HG03439 (cell line): ENCODE results near the gene TOMM20.

ENCODE experiments used
- ATAC-seq: cut with Tn5 transposase; IDR thresholded peaks from one replicate; pipeline ENCODE4 v1.9.1; 2021; ENCODE audit warnings: mild to moderate bottlenecking, moderate library complexity; ENCODE audit not compliant: unreplicated experiment

TOMM20 gene

DNA sequence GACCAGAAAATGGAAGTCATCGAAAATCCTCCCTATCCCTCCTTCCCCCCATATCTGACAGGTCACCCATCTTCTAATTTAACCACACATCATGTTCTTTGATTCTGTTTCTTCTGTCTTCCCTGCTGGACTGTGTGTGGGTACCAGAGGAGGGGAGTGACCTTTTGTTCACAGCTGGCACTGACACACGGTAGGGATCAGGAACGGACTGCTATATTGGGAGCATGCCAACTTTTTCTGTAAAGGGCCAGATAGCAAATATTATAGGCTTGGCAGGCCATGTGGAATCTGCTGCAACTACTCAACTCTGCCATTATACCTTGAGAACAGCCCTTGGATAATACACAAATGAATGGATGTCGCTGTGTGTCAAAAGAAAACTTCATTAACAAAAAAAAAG is 7.5 kb upstream of the TOMM20 start:
- no peak for ATAC-seq

DNA sequence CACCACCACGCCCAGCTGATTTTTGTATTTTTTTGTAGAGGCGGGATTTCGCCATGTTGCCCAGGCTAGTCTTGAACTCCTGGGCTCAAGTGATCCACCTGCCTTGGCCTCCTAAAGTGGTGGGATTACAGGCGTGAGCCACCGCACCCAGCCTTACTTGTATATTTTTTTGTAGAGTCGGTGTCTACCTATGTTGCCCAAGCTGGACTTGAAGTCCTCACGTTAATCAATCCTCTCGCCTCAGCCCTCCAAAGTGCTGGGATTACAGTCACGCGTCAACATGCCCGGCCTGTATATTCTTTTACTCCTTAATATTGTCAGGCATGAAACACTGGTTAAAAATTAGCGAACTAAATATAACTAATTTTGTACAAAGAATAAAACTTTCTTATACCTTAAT is 5.5 kb upstream of the TOMM20 start:
- ATAC-seq, result no peak

DNA sequence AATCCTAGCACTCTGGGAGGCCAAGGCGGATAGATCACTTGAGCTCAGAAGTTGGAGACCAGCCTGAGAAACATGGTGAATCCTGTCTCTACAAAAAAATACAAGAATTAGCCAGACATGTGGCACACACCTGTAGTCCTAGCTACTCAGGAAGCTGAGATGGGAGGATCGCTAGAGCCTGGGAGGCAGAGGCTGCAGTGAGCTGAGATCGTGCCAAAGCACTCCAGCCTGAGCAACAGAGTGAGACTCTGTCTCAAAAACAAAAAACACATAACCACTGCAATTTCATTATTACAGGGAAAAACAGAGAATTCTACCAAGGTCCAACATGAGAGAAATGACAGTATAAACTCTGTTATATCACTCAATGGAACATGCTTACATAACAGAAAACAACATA is 4.4 kb upstream of the TOMM20 start:
- no peak for ATAC-seq

DNA sequence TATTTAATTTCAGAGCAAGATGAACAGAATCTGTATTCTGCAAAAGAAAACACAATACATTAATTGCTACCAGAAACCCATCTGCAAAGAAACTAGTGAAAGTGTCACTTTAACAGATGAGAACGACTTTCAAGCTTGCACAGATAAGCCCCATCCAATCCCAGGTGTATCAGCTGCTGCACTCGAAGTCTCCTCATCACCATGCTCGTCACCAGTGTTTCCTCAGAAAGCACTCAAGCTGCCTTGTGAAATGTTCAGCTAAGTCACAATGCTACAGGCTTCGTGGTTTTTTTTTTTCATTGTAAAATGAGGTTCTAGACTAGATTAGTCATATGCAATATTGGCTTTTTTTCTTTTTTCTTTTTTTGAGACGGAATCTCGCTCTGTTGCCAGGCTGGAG is 3.3 kb upstream of the TOMM20 start:
- no peak for ATAC-seq

DNA sequence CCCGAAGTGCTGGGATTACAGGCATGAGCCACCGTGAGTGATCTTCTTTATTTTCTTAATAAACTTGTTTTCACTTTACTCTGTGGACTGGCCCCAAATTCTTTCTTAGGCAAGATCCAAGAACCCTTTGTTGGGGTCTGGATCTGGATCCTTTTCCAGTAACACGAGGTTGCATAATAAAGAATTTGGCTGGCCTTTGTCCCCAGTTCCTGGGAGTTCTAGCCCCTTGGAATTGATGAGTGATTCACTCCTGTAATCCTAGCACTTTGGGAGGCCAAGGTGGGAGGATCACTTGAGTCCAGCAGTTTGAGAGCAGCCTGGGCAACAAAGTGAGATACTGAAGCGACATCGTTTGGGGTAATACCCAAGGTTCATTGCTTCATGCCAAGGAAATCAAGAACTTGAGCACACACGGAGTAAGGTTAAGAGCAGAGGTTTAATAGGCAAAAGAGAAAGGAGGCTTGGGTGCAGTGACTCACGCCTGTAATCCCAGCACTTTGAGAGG is 2.2 kb upstream of the TOMM20 start:
- ATAC-seq, result no peak

DNA sequence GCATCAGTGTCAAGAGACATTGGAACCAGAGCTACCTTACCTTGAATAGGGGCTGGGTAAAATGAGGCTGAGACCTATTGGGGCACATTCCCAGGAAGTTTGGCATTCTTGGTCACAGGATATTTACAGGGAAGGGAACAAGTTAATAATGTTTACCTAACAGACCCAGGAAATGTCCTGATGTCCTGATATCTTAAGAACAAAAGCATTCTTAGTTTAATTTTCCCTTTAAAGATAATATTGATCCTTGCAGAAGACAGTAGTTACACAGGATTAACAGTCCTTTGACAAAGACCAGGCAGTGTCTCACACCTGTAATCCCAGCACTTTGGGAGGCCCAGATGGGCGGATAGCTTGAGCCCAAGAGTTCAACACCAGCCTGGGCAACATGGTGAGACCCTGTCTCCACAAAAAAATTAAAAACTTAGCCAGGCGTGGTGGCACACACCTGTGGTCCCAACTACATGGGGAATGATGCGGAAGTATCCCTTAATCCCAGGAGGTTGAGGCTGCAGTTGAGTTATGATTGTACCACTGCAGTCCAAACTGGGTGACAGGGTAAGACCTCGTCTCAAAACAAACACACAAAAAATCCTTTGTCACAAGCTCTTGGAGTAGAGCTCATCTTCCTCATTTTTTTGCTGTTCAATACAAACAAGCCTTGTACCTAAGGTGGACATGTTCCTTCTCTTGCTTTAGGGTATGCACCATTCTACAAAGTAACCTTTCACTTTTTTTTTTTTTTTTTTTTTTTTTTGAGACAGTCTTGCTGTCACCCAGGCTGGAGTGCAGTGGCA is 1.3 kb upstream of the TOMM20 start:
- ATAC-seq, result no peak

DNA sequence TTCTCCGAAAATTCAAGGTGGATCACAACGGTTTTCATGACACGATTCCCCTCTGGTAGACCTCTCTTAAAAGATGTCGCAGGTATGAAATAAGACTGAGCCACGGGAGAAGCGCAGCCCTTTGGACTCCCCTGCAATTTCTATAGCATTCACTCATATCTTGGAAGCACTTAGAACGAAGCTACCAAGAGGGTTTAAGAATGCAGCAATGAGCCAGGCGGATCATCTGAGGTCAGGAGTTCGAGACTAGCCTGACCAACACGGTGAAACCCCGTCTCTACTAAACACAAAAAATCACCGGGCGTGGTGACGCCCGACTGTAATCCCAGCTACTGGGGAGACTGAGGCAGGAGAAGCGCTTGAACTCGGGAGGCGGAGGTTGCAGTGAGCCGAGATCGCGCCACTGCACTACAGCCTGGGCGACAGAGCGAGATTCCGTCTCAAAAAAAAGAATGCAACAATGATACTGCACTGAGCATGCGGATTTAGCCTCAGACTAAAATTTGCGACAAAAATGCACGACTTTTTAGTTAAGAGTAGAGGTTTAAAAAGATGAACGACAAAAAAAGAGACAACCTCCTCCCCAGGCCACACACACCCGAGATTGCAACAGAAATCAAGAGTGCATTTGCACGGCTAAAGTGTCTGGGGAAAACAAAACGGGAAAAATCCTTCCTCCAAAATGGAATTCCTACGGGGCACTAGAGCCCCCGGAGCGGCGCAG is 743 bp downstream of the TOMM20 start:
- ATAC-seq, result no peak

DNA sequence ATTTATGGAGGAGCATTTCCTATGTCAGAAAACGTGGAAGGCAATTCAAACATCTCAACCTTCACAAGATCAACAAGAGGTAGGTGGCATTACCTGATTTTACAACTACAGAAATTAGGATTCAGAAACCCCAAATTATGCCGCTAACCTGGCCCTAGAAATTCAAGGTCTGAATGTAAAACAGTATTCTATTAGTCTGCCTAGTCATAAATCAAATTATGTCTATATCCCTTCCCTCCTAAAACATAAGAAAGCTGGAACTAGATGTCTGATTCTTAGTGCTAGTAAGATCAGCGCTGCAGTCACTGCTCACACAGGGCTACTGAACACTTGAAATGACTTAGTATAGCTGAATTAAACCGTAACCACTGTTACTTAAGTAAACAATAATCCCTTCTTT is 1.4 kb downstream of the TOMM20 start:
- ATAC-seq, result no peak

DNA sequence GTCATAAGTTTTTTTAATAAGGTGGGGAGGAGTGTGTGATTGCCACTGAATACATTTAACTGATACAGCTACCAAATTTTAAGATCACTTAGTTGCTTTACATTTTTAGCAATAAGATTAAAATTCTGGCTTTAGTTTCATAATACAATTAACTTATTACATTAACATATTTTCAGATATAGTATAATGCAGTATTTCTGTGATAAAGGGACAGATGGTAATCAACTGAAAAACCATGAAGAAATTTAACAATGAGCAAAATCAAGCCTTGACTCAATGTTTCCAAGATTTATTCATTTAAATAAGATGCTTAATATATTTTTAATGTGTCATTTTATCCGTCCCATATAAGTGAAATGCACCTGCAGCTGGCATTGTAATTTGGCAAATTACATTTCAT is 4.0 kb downstream of the TOMM20 start:
- ATAC-seq, result no peak

DNA sequence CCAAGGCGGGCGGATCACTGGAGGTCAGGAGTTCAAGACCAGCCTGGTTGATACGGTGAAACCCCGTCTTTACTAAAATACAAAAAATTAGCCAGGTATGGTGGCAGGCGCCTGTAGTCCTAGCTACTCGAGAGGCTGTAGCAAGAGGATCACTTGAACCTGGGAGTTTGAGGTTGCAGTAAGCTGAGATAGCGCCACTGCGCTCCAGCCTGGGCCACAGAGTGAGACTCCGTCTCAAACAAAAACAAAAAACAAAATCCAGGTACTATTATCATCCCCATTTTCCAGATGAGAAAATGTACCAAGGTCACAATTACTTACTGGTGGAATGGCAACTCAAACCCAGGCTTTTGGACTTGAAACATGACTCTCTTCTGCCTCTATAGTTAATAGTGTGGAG is 4.5 kb downstream of the TOMM20 start:
- no peak for ATAC-seq

DNA sequence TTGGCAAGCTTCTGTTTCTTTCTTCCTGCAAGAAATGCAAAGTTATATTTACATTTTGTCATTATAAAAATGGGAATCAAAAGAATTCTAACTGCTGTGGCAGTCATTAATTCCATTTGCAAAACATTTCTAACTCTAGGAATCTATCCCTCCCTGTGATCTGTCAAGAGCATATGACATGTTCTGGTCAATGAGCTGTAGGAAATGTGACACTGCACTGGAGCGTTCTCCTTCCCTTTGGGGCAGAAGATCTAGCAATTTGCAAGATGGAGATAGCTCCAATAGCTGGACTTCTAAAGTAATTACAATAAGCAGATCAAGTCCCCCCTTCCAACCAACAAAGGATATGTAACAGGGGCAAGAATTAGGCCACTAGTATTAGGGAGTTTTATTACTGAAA is 6.3 kb downstream of the TOMM20 start:
- ATAC-seq, result no peak

DNA sequence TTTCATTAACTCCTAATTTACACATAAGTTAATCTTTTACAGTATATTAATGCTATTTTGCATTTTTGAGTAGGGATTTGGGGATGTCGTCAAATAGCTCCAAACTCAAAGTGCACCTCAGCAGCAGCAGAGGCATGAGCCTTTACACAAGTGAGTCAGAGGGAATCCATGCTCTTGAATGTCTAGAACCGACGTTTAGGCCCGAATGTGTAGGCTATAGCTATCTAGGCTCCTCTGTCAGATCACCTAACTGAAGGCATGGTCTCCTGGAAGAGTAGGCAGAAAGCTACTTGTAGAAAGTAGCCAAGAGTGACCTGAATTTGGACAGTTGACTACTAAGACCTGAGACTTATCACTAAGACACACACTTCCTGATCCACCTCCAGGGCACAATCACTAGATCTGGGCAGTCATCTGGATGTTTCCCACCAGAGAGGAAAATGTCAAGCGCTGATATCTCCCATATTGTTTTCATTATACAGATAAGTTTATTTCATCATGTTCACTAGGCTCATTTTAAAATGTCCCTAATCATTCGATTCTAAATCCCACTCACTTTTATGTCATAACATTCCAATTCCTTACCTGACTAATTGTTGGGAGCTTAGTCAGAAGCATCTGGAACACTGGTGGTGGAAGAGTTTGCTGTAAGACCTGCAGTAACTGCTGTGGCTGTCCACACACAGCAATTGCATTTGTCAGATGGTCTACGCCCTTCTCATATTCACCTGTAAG is 15.3 kb downstream of the TOMM20 start:
- no peak for ATAC-seq

DNA sequence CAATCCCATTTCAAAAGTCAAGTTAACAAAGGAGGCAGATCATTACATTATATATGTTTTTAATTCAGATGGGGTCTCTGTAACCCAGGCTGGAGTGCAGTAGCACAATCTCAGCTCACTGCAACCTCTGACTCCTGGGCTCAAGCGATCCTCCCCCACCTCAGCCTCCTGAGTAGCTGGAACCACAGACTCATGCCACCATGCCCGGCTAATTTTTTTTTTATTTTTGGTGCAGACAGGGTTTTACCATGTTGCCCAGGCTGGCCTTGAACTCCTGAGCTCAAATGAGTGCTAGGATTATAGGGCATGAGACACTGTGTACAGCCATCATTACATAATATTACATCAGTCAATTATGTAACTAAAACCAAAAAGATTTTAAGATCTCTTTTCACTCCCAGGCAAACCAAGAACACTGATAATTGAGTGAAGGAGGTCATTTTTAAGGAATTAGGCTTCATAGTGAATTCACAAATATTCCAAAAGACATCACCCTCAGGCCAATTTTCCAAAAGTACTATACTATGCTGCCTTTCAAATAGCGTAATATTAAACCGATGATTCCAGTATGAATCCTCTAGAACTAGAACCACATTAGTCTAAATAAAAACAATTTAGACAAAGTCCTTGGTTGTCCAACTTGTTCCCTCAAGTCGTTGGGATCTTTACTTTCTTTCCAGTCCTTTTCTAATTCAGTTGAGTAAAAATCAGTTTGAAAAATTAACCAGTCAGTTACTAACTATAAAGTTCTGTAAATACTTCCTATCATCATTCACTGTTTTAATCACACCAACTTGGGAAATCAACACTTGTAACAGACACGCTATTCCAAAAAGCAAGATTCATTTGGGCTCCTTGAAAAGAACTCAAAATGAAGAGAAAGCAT is 16.1 kb downstream of the TOMM20 start:
- no peak for ATAC-seq

DNA sequence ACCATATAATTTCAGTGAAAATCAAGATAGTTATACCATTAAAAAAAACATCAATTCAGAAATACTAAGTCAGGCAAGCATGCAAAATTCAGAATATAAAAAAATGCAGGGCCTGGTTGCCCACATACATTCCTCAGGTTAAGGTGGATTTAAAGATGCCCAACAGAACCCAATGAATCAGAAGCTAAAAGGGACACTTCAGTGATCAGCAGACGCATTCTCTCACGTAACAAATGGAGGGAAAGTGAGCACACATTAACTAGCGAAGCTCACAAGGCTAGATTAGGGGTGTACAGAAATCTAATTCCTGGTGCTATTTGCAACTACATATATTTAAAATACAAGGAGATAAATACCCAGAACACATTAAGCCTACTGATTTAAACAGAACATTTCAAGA is 17.5 kb downstream of the TOMM20 start:
- no peak for ATAC-seq

DNA sequence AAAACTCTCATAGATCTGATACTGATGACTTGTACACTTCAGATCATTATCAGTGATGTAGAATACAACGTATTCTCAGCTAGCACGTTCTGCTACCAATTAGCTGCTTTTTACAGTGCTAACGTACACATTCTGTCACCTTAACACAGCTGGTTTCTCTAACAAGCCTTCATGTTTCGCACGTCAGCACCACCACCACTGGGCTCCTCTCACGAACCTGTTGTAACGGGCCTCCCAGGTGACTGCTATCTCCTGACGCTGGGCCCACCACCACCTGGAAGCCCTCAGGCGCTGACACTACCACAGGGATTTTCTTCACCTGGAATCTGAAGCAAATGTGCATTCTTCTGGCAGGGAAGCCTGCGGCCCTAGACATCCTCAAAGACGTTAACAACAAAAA is 19.8 kb downstream of the TOMM20 start:
- ATAC-seq, result no peak

DNA sequence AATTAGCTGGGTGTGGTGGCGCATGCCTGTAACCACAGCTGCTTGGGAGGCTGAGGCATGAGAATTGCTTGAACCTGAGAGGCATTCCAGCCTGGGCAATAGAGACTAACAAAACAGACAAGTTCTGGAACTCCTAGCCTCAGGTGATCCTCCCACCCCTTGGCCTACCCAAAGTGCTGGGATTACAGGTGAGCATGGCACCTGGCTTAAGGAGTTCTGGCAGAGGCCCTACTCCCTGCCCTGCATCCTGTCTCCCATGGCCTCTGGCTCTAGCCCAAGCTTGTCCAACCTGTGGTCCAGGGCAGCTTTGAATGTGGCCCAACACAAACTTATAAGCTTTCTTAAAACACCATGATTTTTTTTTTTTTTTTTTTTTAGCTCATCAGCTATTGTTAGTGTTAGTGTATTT is 20.4 kb downstream of the TOMM20 start:
- ATAC-seq, result no peak

DNA sequence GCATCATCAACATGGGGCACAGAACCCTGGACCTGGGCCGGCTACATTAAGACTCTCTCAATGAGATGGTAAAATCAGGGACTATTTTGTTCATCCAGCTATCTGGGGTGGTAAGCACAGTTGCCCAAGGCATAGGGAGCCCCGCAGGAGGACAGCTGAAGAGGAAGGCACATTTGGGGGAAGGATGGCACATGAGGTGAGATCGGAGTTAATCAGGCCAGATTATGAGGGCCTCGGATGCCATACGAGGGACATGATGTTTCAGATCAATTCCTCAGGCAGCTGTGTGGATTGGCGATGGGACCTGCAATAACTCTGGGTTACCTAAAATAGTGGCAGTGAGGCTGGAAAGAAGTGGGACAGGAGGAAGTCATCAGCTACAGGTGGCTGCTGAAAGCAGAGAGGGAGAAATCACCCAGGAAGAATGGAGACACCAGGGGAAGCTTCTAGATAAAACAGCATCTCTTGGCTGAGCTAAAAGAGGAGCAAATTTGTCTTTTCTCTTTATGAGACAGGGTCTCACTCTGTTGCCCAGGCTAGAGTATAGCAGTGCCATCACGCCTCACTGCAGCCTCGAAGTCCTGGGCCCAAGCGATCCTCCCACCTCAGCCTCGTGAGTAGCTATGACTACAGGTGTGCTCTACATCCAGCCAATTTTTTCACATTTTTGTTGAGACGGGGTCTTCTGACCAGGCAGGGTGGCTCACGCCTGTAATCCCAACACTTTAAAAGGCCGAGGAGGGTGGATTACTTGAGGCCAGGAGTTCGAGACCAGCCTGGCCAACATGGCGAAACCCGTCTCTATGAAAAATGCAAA is 21.1 kb downstream of the TOMM20 start:
- ATAC-seq, result no peak

DNA sequence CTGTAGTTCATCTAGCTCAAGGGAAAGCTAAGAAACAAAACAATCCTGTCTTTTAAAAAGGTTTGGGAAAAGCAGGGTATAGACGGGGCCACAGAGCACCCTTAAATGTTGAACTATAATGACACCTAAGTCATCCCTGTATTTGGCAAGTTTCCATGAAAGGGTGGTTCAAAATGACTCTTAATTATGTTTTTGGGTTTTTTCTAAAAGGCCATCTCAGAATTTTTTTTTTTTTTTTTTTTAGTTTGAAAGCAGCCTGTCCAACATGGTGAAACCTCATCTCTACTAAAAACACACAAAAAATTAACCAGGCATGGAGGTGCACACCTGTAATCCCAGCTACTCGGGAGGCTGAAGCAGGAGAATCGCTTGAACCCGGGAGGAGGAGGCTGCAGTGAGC is 22.2 kb downstream of the TOMM20 start:
- ATAC-seq, result no peak

DNA sequence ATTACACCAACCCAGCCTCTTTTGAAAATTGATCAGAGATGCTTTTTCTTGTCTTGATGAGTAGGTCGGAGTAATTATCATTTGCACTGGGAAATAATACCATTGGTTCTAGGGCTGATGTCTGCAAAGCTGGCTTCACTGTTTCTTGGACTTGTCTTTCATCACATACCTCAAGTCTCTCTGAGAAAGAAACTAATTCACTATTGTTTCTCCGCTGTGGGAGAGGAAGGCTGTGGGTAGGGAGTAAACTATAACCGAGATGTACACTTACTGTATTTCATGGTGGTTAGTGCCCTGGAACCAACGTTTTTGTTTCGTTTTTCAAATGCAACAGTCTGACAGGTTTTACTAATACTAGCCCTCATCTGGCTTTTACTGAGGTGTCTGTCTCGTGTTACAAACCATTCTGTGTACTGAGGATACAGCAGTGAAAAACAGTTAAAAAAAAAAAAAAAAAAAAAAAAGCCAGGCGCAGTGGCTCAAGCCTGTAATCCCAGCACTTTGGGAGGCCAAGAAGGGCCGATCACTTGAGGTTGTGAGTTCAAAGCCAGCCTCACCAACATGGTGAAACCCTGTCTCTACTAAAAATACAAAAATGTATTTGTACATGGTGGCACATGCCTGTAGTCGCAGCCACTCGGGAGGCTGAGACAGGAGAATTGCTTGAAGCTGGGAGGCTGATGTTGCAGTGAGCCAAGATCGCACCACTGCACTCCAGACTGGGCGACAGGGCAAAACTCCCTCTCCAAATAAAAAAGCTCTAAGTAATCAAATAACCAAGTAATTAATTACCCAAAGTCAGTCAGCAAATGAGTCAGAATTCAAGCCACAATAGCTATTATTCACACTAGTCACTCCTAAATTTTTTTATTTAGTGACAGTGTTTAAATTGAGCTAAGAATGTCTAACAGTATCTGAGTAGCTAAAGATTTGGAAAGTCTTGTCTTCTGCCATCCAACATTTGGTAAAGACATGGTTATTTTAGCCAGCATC is 23.3 kb downstream of the TOMM20 start:
- peak; percentile 73 for ATAC-seq
